Hepatocyte (in vitro differentiated cells): ENCODE measurements around the gene MAST4. TPM values are rescaled to one million over a fixed set of nuclear protein-coding genes. Genes with fewer than 3 reads are reported as not detected.
A peak's percentile ranks its signal among the peaks of the same experiment; 100 is the strongest.

Experiments used
- DNase-seq: peaks from one replicate; pipeline ENCODE4 v3.0.0-alpha.2; 2016; ENCODE audit warnings: low spot score
- H2AFZ ChIP-seq: fragments of 200-600 bp; sonication (generic); 2 replicates; pipeline ENCODE4 v1.6.0; 2016; ENCODE audit warnings: antibody characterized with exemption, mild to moderate bottlenecking
- H3K27ac ChIP-seq: fragments of 200-600 bp; sonication (generic); 2 replicates; pipeline ENCODE4 v1.5.1; 2016; ENCODE audit warnings: mild to moderate bottlenecking
- H3K27me3 ChIP-seq: fragments of 200-600 bp; sonication (generic); 2 replicates; pipeline ENCODE4 v1.6.1; 2016
- H3K36me3 ChIP-seq: fragments of 200-600 bp; sonication (generic); replicated peaks from 2 replicates; pipeline ENCODE4 v1.5.1; 2016; ENCODE audit warnings: low read depth; ENCODE audit not compliant: insufficient read depth
- H3K4me1 ChIP-seq: fragments of 200-600 bp; sonication (generic); 2 replicates; pipeline ENCODE4 v1.5.1; 2016; ENCODE audit warnings: mild to moderate bottlenecking, moderate library complexity; ENCODE audit not compliant: insufficient read depth
- H3K4me2 ChIP-seq: fragments of 200-600 bp; sonication (generic); 2 replicates; pipeline ENCODE4 v1.6.0; 2016
- H3K4me3 ChIP-seq: fragments of 200-600 bp; sonication (generic); 2 replicates; pipeline ENCODE4 v1.5.1; 2016; ENCODE audit warnings: mild to moderate bottlenecking
- H3K79me2 ChIP-seq: fragments of 200-600 bp; sonication (generic); 2 replicates; pipeline ENCODE4 v1.6.0; 2017; ENCODE audit warnings: mild to moderate bottlenecking
- H3K9me2 ChIP-seq: fragments of 200-600 bp; sonication (generic); replicated peaks from 2 replicates; pipeline ENCODE4 v1.6.0; 2017; ENCODE audit warnings: mild to moderate bottlenecking; ENCODE audit not compliant: insufficient read depth
- H3K9me3 ChIP-seq: fragments of 200-600 bp; sonication (generic); 2 replicates; pipeline ENCODE4 v1.5.1; 2016; ENCODE audit warnings: low read depth, mild to moderate bottlenecking
- H4K20me1 ChIP-seq: fragments of 200-600 bp; sonication (generic); 2 replicates; pipeline ENCODE4 v1.6.0; 2016; ENCODE audit warnings: mild to moderate bottlenecking; ENCODE audit not compliant: insufficient read depth, poor library complexity, severe bottlenecking
- CTCF ChIP-seq: fragments of 200-600 bp; sonication (generic); IDR thresholded peaks from 2 replicates; pipeline ENCODE4 v1.5.1; 2016; ENCODE audit warnings: antibody characterized with exemption, mild to moderate bottlenecking; ENCODE audit not compliant: poor library complexity
- EZH2 ChIP-seq: fragments of 200-600 bp; sonication (generic); IDR thresholded peaks from 2 replicates; pipeline ENCODE4 v1.6.1; 2016; ENCODE audit warnings: antibody characterized with exemption, mild to moderate bottlenecking, borderline replicate concordance
- EZH2phosphoT487 ChIP-seq: fragments of 200-600 bp; sonication (generic); IDR thresholded peaks from one replicate; pipeline ENCODE4 v1.6.1; 2018; ENCODE audit warnings: antibody characterized with exemption, mild to moderate bottlenecking, low read depth, moderate library complexity; ENCODE audit not compliant: unreplicated experiment, severe bottlenecking
- WGBS: methylation state at CpG from one replicate; pipeline ENCODE4 v1.1.6; 2016; ENCODE audit warnings: low lambda C conversion rate; ENCODE audit errors: missing lambda C conversion rate; 5-methylcytosine and 5-hydroxymethylcytosine counted together
- polyA plus RNA-seq: library from polyadenylated mRNA; unstranded; fragments of >200 nt; fragmentation: Nextera tagmentation; extraction: Ambion mirVana; gene quantifications from 2 replicates; pipeline ENCODE4 v1.2.1, GENCODE V29; 2016
- total RNA-seq: library from RNA; depleted of rRNA; stranded (reverse); fragments of >200 nt; gene quantifications from 2 replicates; pipeline ENCODE4 v1.2.3, GENCODE V29; 2014

MAST4 gene
- total and polyA plus RNA-seq, 2 experiments from 2014 or later, result 11.7 to 13.2 TPM

DNA sequence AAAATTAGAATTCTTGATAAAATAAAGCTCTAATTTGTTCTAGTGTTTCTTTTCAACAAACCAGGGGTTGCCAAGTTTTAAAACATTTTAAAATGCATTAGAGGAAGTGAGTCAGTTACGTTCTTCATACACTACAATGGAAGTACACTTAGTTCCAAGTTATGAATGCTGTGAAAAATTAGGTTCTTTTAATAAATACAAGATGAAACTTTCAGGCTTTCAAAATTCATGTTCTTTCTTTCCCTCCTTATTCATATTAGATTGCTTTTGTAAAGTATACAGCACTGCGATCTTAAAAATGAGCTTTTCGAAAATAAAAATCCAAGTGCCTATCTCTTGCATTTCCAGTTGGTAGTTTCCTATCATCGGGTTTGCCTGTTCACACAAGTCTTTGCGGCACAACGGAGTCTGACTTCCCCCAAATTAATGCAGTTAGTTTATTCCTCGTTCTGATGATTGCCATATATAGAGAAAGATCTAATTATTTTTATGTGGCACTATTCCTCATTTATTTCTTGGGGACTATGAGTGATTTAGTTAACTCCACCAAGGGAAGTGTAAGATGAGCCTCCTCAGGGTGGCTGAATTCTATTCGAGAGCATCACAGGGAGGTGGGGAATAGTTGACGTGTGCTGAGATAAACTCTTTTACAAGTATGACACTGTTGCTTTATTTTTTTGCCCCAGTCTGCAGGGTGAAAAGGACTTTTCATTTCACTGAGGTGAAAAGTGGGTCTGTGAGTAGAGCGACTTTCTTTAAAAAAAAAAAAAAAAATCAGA, 362.2 kb downstream of the MAST4 start:
- Histone ChIP-seq H3K4me1 (peaks cover 27% of the 10 kb centered on the region), H2AFZ (peak overlapping the region; percentile 46), H3K27ac (peak overlapping the region; percentile 73), H3K9me3 (no peaks in the 10 kb centered on the region), H3K4me3 (peak overlapping the region; percentile 4), H3K27me3 (no peaks in the 10 kb centered on the region), H3K36me3 (no peaks in the 10 kb centered on the region), H4K20me1 (no peaks in the 10 kb centered on the region), H3K79me2 (peaks cover 2% of the 10 kb centered on the region), H3K4me2 (peak overlapping the region; percentile 72), H3K9me2 (no peaks in the 10 kb centered on the region)
- no peak for DNase-seq
- 71% methylated on average over 10 of the region's 10 CpGs for WGBS
- no peak for TF ChIP-seq EZH2
- no peak for TF ChIP-seq CTCF
- TF ChIP-seq EZH2phosphoT487, result no peak

GRCh38 chr5:66958980-66959641, 362.9 kb downstream of the MAST4 start:
- Histone ChIP-seq H3K4me2 (peak overlapping the region; percentile 72), H4K20me1 (no peaks in the 10 kb centered on the region), H3K36me3 (no peaks in the 10 kb centered on the region), H3K9me2 (no peaks in the 10 kb centered on the region), H3K4me1 (peaks cover 27% of the 10 kb centered on the region), H3K27me3 (no peaks in the 10 kb centered on the region), H3K79me2 (peaks cover 2% of the 10 kb centered on the region), H3K4me3 (peak overlapping the region; percentile 4), H3K9me3 (no peaks in the 10 kb centered on the region), H2AFZ (peak overlapping the region; percentile 46), H3K27ac (peak overlapping the region; percentile 73)
- DNase-seq, result peak; percentile 39
- no peak for TF ChIP-seq EZH2phosphoT487
- no peak for TF ChIP-seq EZH2
- TF ChIP-seq CTCF, result no peak
- WGBS, result 13% methylated on average over 11 of the region's 11 CpGs

- Histone ChIP-seq H3K4me3 (no peak overlapping the region), H3K9me2 (no peaks in the 10 kb centered on the region), H2AFZ (peak overlapping the region; percentile 46), H3K79me2 (peaks cover 2% of the 10 kb centered on the region), H3K4me2 (peak overlapping the region; percentile 72), H3K9me3 (no peaks in the 10 kb centered on the region), H3K27ac (peak overlapping the region; percentile 73), H3K36me3 (no peaks in the 10 kb centered on the region), H4K20me1 (no peaks in the 10 kb centered on the region), H3K4me1 (peaks cover 27% of the 10 kb centered on the region), H3K27me3 (no peaks in the 10 kb centered on the region)
- WGBS, result 39% methylated on average over 2 of the region's 2 CpGs
- TF ChIP-seq CTCF, result no peak
- TF ChIP-seq EZH2phosphoT487, result no peak
- no peak for TF ChIP-seq EZH2
- no peak for DNase-seq
Measured at GRCh38 chr5:66959653-66960052, 363.5 kb downstream of the MAST4 start.
